ENCODE results near the gene MPZ.
"Not testable (repeated sequence)": the region's sequence is repeated elsewhere in the genome, so short reads cannot be mapped to it uniquely, and the experiment has no call there.

Gene MPZ

DNA sequence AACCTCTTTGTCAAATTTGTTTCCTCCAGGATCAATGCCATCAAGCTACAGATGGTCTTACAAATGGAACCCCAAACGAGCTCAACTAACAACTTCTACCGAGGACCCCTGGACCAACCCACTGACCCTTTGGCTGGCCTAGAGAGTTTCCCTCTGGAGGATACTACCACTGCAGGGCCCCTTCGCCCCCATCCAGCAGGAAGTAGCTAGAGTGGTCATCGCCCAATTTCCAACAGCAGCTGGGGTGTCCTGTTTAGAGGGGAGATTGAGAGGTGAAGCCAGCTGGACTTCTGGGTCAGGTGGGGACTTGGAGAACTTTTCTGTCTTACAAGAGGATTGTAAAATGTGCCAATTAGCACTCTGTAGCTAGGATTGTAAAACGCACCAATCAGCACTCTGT, 52.7 kb downstream of the MPZ start:
- H3K27me3 ChIP-seq (ENCODE audit: low read depth): peaks cover 28% of the 10 kb centered on the region
- H3K4me3 ChIP-seq; DNase-seq (ENCODE audit: low spot score in 2 of 2); H3K4me1 ChIP-seq; H3K9me3 ChIP-seq; H3K36me3 ChIP-seq (replicated peaks); in situ Hi-C loops (cut with MboI; ENCODE audit: low sequenced_read_pairs): not testable (repeated sequence)

- H3K36me3 ChIP-seq (replicated peaks); H3K4me3 ChIP-seq; H3K4me1 ChIP-seq; H3K9me3 ChIP-seq; DNase-seq (ENCODE audit: low spot score in 2 of 2); in situ Hi-C loops (cut with MboI; ENCODE audit: low sequenced_read_pairs): not testable (repeated sequence)
- H3K27me3 ChIP-seq (ENCODE audit: low read depth): peaks cover 26% of the 10 kb centered on the region
These were observed 53.7 kb downstream of the MPZ start for GRCh38 chr1:161255955-161256520.

DNA sequence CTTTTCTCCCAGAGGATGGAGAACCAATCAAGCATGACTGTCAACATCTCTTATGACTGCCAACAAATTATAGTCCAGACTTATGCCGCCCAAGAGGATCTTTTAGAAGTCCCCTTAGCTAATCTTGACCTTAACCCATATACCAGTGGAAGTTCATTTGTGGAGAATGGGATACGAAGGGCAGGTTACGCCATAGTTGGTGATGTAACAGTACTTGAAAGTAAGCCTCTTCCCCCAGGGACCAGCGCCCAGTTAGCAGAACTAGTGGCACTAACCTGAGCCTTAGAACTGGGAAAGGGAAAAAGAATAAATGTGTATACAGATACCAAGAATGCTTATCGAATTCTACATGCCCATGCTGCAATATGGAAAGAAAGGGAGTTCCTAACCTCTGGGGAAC, 54.5 kb downstream of the MPZ start:
- H3K4me3 ChIP-seq; H3K9me3 ChIP-seq; H3K4me1 ChIP-seq; DNase-seq (ENCODE audit: low spot score in 2 of 2); H3K36me3 ChIP-seq (replicated peaks); in situ Hi-C loops (cut with MboI; ENCODE audit: low sequenced_read_pairs): not testable (repeated sequence)
- peaks cover 18% of the 10 kb centered on the region for H3K27me3 ChIP-seq (ENCODE audit: low read depth)

Measured in HAP-1 (cell line).